ENCODE results near the gene GMCL2.
A peak's percentile ranks its signal among the peaks of the same experiment; 100 is the strongest.
"Not testable (repeated sequence)": the region's sequence is repeated elsewhere in the genome, so short reads cannot be mapped to it uniquely, and the experiment has no call there.

The GMCL2 gene

DNA sequence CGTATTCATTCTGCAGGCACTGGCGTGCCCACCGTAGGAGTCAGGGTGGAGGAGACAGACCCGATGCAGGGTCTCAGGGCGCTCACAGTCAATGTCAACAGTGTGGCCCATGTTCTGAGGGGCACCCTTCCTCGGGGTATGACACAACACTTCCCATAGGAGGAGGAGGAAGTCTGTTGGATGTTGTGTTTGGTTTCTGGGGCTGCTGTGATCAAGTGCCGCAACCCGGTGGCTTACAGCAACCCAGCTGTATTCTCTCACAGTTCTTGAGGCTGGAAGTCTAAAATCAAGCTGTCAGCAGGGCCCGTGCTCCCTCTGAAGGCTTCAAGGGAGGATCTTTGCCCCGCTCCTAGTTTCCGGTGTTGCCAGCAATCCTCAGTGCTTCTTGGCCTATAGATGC, 11.5 kb upstream of the GMCL2 start:
- Histone ChIP-seq H2AFZ (no peak overlapping the region), H3K9me3 (ENCODE audit: control insufficient read depth, low read length) (no peaks in the 10 kb centered on the region), H3K36me3 (ENCODE audit: control insufficient read depth, insufficient read depth, low read length) (no peaks in the 10 kb centered on the region), H3K79me2 (no peaks in the 10 kb centered on the region), H3K27ac (no peak overlapping the region), H3K4me2 (ENCODE audit: low read length) (no peak overlapping the region), H3K9ac (no peak overlapping the region), H3K4me3 (ENCODE audit: low read depth, low read length) (no peak overlapping the region), H3K27me3 (ENCODE audit: control insufficient read depth, insufficient read depth, low read length) (no peaks in the 10 kb centered on the region), H3K4me1 (peaks cover 2% of the 10 kb centered on the region)
- TF ChIP-seq, protein P1, sequence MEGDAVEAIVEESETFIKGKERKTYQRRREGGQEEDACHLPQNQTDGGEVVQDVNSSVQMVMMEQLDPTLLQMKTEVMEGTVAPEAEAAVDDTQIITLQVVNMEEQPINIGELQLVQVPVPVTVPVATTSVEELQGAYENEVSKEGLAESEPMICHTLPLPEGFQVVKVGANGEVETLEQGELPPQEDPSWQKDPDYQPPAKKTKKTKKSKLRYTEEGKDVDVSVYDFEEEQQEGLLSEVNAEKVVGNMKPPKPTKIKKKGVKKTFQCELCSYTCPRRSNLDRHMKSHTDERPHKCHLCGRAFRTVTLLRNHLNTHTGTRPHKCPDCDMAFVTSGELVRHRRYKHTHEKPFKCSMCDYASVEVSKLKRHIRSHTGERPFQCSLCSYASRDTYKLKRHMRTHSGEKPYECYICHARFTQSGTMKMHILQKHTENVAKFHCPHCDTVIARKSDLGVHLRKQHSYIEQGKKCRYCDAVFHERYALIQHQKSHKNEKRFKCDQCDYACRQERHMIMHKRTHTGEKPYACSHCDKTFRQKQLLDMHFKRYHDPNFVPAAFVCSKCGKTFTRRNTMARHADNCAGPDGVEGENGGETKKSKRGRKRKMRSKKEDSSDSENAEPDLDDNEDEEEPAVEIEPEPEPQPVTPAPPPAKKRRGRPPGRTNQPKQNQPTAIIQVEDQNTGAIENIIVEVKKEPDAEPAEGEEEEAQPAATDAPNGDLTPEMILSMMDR (IDR thresholded peaks at IDR 0.05) = no peak

DNA sequence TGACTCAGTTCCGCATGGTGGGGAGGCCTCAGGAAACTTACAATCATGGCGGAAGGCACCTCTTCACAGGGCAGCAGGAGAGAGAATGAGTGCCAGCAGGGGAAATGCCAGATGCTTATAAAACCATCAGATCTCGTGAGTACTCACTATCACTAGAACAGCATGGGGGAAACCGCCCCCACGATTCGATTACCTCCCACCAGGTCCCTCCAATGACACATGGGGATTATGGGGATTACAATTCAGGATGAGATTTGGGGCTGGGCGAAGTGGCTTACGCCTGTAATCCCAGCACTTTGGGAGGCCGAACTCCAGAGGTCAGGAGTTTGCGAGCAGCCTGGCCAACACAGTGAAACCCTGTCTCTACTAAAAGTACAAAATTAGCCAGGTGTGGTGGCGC, 11.0 kb upstream of the GMCL2 start:
- H3K79me2 ChIP-seq; H3K9ac ChIP-seq; H3K27ac ChIP-seq; H3K4me2 ChIP-seq (ENCODE audit: low read length); H3K27me3 ChIP-seq (ENCODE audit: control insufficient read depth, insufficient read depth, low read length); H3K4me3 ChIP-seq (ENCODE audit: low read depth, low read length); H2AFZ ChIP-seq; H3K4me1 ChIP-seq; H3K9me3 ChIP-seq (ENCODE audit: control insufficient read depth, low read length); H3K36me3 ChIP-seq (ENCODE audit: control insufficient read depth, insufficient read depth, low read length): not testable (repeated sequence)

DNA sequence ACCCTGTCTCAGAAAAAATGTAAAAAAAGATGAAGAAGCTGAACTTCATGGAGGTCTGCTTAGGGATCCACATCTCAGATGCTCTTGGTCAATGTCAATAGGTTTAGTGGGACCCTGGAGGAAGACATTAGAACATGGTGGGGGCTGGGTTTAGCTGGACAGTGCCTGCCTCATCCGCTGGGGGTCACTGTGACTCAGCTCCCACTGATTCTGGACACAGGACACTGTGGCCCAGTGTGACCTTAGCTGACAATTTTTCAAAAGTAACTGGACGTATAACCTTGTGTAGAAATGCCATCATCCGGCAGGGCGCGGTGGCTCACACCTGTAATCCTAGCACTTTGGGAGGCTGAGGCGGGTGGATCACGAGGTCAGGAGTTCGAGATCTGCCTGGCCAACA, 9.8 kb upstream of the GMCL2 start:
- no peak overlapping the region for H3K27ac ChIP-seq
- no peaks in the 10 kb centered on the region for H3K79me2 ChIP-seq
- no peak overlapping the region for H3K4me2 ChIP-seq (ENCODE audit: low read length)
- H3K4me1 ChIP-seq = peaks cover 2% of the 10 kb centered on the region
- H3K9ac ChIP-seq = no peak overlapping the region
- no peaks in the 10 kb centered on the region for H3K9me3 ChIP-seq (ENCODE audit: control insufficient read depth, low read length)
- H3K36me3 ChIP-seq (ENCODE audit: control insufficient read depth, insufficient read depth, low read length) = no peaks in the 10 kb centered on the region
- H3K27me3 ChIP-seq (ENCODE audit: control insufficient read depth, insufficient read depth, low read length) = no peaks in the 10 kb centered on the region
- TF ChIP-seq, protein P1 (IDR thresholded peaks at IDR 0.05) = peak; percentile 27
- H2AFZ ChIP-seq = no peak overlapping the region
- H3K4me3 ChIP-seq (ENCODE audit: low read depth, low read length) = no peak overlapping the region

DNA sequence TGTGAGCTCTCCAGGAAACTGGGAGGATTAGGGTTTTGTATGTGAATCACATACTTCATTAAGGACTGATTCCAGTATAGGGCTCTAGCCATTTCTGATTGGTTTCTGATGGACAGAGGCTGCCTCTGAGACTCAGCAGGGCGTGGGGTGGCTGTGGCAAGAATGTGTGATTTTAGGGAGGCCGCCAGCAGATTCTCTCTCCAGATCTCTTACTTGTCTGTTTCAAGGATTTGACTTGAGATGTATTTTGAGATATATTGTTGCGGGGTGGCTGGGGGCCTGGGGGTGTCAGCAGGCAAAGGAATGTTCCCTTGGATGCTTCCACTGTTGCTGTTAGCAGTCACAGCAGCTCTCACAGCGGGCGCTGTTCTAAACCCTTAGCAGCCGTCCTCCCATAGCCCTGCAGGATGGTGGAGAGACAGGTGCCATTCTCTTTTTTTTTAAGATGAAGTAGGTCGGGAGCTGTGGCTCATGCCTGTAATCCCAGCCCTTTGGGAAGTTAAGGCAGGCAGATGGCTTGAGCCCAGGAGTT, 9.2 kb upstream of the GMCL2 start:
- Histone ChIP-seq H3K4me2 (ENCODE audit: low read length) (no peak overlapping the region), H3K27me3 (ENCODE audit: control insufficient read depth, insufficient read depth, low read length) (no peaks in the 10 kb centered on the region)
- TF ChIP-seq, protein P1 (IDR thresholded peaks at IDR 0.05) = no peak

DNA sequence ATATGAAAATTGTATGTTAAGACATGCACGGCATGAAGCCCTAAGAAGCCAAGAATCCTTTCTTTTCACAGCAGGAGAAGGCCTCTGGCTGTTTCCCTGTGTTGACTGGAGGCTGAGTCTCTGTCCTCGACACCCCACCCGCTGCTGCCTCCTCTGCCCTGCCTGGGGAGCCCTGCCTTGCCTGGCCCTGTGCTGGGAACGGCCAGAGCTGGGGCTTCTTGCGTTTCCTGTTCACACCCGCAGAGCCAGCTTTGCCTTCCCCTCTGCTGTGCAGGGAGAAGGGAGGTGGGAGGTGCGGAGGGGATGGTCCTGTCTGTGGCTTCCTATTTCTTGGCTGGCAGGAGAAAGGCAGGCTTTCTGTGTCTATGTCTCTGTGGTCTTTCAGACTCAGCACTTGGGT, 6.9 kb upstream of the GMCL2 start:
- H3K27me3 ChIP-seq (ENCODE audit: control insufficient read depth, insufficient read depth, low read length) = no peaks in the 10 kb centered on the region
- TF ChIP-seq, protein P1 (IDR thresholded peaks at IDR 0.05) = no peak
- no peak overlapping the region for H3K4me2 ChIP-seq (ENCODE audit: low read length)
- no peaks in the 10 kb centered on the region for H3K79me2 ChIP-seq
- peaks cover 2% of the 10 kb centered on the region for H3K4me1 ChIP-seq
- H3K9me3 ChIP-seq (ENCODE audit: control insufficient read depth, low read length) = no peaks in the 10 kb centered on the region
- H3K36me3 ChIP-seq (ENCODE audit: control insufficient read depth, insufficient read depth, low read length) = no peaks in the 10 kb centered on the region
- no peak overlapping the region for H2AFZ ChIP-seq
- H3K9ac ChIP-seq = no peak overlapping the region
- H3K4me3 ChIP-seq (ENCODE audit: low read depth, low read length) = no peak overlapping the region
- H3K27ac ChIP-seq = no peak overlapping the region

More for the DNA sequence above, 9.2 kb upstream of the GMCL2 start:
- H3K79me2 ChIP-seq = no peaks in the 10 kb centered on the region
- H3K27ac ChIP-seq = peak overlapping the region; percentile 4
- H3K9ac ChIP-seq = no peak overlapping the region
- H2AFZ ChIP-seq = peak overlapping the region; percentile 74
- no peaks in the 10 kb centered on the region for H3K9me3 ChIP-seq (ENCODE audit: control insufficient read depth, low read length)
- peaks cover 2% of the 10 kb centered on the region for H3K4me1 ChIP-seq
- no peaks in the 10 kb centered on the region for H3K36me3 ChIP-seq (ENCODE audit: control insufficient read depth, insufficient read depth, low read length)
- no peak overlapping the region for H3K4me3 ChIP-seq (ENCODE audit: low read depth, low read length)

Measured in parathyroid adenoma (tissue), 2 donors.